Measurements from ENCODE around the gene PSG2. TPM values are rescaled to one million over a fixed set of nuclear protein-coding genes. Genes with fewer than 3 reads are reported as not detected.
"Not testable (repeated sequence)": the region's sequence is repeated elsewhere in the genome, so short reads cannot be mapped to it uniquely, and the experiment has no call there.

PSG2 gene
- total RNA-seq, result not detected in 2 replicates

GRCh38 chr19:43082601-43083000 is at the start of gene PSG2:
Gene PSG2, minus strand, starts transcription at chr19:43082701. Its CDS starts 132 bp downstream, at chr19:43082569.
- H3K36me3 Mint-ChIP-seq (ENCODE audit: low read depth); H3K27ac Mint-ChIP-seq; intact Hi-C loops (cut with micrococcal nuclease); H3K9me3 Mint-ChIP-seq; ATAC-seq (ENCODE audit: low read depth); DNase-seq; H3K27me3 Mint-ChIP-seq; H3K4me3 Mint-ChIP-seq; POLR2A ChIA-PET; CTCF ChIA-PET; H3K4me1 Mint-ChIP-seq: not testable (repeated sequence)

- H3K27ac Mint-ChIP-seq; H3K9me3 Mint-ChIP-seq; H3K4me3 Mint-ChIP-seq; CTCF ChIA-PET; H3K36me3 Mint-ChIP-seq (ENCODE audit: low read depth); H3K27me3 Mint-ChIP-seq; POLR2A ChIA-PET; H3K4me1 Mint-ChIP-seq; intact Hi-C loops (cut with micrococcal nuclease); ATAC-seq (ENCODE audit: low read depth); DNase-seq: not testable (repeated sequence)
Measured at GRCh38 chr19:43131281-43131842, 48.9 kb upstream of the PSG2 start.

GRCh38 chr19:43129197-43129596 is 46.7 kb upstream of the PSG2 start:
- H3K27ac Mint-ChIP-seq; H3K36me3 Mint-ChIP-seq (ENCODE audit: low read depth); H3K27me3 Mint-ChIP-seq; H3K4me3 Mint-ChIP-seq; DNase-seq; H3K4me1 Mint-ChIP-seq; intact Hi-C loops (cut with micrococcal nuclease); POLR2A ChIA-PET; H3K9me3 Mint-ChIP-seq; CTCF ChIA-PET; ATAC-seq (ENCODE audit: low read depth): not testable (repeated sequence)

- H3K27ac Mint-ChIP-seq; H3K4me1 Mint-ChIP-seq; CTCF ChIA-PET; DNase-seq; H3K9me3 Mint-ChIP-seq; ATAC-seq (ENCODE audit: low read depth); H3K27me3 Mint-ChIP-seq; intact Hi-C loops (cut with micrococcal nuclease); H3K4me3 Mint-ChIP-seq; POLR2A ChIA-PET; H3K36me3 Mint-ChIP-seq (ENCODE audit: low read depth): not testable (repeated sequence)
Measured at GRCh38 chr19:43127336-43127735, 44.8 kb upstream of the PSG2 start.

DNA sequence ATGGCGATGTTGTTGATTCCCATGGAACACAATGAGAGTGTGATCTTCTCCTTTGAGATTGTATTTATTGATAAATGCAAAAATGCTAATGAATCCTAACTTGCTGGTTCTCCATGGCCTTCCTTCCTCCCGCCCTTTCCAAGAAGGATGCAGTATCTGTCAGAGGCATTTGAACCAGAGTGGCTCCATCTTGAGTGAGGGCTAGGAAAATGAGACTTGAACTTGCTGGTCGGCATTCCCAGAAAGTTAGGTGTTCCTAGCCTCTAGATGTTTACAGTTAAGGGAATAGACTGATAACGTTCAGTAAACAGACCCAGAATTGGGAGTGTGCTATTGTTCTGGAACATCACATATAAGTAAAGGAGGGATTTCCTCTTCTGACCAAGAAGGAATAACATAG is 44.2 kb upstream of the PSG2 start:
- no peaks in the 10 kb centered on the region for H3K4me1 Mint-ChIP-seq
- no peaks in the 10 kb centered on the region for H3K27me3 Mint-ChIP-seq
- H3K4me3 Mint-ChIP-seq, result no peak overlapping the region
- peaks cover 7% of the 10 kb centered on the region for H3K9me3 Mint-ChIP-seq
- no peak for DNase-seq
- POLR2A ChIA-PET, result no interaction called here
- CTCF ChIA-PET, result no interaction called here
- no peaks in the 10 kb centered on the region for H3K36me3 Mint-ChIP-seq (ENCODE audit: low read depth)
- no peak overlapping the region for H3K27ac Mint-ChIP-seq
- TF ChIP-seq, protein P1, sequence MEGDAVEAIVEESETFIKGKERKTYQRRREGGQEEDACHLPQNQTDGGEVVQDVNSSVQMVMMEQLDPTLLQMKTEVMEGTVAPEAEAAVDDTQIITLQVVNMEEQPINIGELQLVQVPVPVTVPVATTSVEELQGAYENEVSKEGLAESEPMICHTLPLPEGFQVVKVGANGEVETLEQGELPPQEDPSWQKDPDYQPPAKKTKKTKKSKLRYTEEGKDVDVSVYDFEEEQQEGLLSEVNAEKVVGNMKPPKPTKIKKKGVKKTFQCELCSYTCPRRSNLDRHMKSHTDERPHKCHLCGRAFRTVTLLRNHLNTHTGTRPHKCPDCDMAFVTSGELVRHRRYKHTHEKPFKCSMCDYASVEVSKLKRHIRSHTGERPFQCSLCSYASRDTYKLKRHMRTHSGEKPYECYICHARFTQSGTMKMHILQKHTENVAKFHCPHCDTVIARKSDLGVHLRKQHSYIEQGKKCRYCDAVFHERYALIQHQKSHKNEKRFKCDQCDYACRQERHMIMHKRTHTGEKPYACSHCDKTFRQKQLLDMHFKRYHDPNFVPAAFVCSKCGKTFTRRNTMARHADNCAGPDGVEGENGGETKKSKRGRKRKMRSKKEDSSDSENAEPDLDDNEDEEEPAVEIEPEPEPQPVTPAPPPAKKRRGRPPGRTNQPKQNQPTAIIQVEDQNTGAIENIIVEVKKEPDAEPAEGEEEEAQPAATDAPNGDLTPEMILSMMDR (IDR thresholded peaks at IDR 0.05), result no peak
- ATAC-seq (ENCODE audit: low read depth), result no peak
- intact Hi-C loops (cut with micrococcal nuclease), result no loop called here

DNA sequence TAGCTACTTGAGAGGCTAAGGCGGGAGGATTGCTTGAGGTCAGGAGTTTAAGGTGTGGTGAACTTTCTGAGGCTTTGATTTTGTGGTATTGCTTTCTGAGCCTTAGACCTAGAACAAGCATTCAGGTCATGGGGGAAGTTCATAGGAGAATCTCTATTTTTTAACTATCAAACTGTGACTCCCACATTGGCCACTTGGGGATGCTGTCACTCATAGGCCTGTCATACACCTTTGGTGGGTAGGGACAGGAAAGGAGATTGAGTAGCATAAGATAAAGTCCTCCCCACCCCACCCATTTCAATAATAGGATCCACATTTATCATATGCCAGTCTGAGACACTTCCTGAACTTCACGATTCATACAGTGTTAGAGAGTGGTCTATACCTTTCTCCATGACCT is 41.9 kb upstream of the PSG2 start:
- H3K36me3 Mint-ChIP-seq (ENCODE audit: low read depth), result no peaks in the 10 kb centered on the region
- intact Hi-C loops (cut with micrococcal nuclease), result no loop called here
- H3K4me1 Mint-ChIP-seq, result no peaks in the 10 kb centered on the region
- CTCF ChIA-PET, result no interaction called here
- no peak overlapping the region for H3K27ac Mint-ChIP-seq
- DNase-seq, result no peak
- H3K27me3 Mint-ChIP-seq, result no peaks in the 10 kb centered on the region
- no peak for ATAC-seq (ENCODE audit: low read depth)
- peaks cover 7% of the 10 kb centered on the region for H3K9me3 Mint-ChIP-seq
- TF ChIP-seq, protein P1 (IDR thresholded peaks at IDR 0.05), result no peak
- H3K4me3 Mint-ChIP-seq, result no peak overlapping the region
- POLR2A ChIA-PET, result no interaction called here

DNA sequence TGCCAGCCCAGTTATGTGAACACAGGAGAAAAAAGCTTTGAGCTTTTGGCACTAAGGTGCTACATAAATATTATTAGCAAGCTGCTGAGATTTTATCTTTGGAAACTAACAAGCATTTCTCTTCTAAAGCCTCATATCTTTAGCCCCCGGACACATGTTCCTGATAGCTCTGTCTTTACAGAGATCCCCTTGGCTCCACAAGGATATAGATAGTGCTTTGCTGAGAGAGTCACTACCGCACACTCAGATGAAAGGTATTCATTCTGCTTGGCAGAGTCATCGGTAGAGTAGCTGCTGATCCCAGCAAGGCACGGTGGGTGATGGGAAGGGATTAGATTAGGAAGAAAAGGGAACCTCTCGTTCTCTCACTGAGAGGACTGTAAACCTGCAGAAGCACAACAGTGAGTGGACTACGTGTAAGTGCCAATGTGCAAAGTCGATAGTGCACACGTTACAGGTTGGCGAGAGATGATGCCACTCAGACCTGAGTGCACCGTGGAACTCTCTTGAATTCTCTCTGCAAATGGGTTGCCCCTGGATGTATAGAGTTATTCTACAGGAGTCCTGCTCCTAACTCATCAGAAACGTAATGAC is 38.0 kb upstream of the PSG2 start:
- H3K36me3 Mint-ChIP-seq (ENCODE audit: low read depth); H3K27ac Mint-ChIP-seq: not testable (repeated sequence)

DNA sequence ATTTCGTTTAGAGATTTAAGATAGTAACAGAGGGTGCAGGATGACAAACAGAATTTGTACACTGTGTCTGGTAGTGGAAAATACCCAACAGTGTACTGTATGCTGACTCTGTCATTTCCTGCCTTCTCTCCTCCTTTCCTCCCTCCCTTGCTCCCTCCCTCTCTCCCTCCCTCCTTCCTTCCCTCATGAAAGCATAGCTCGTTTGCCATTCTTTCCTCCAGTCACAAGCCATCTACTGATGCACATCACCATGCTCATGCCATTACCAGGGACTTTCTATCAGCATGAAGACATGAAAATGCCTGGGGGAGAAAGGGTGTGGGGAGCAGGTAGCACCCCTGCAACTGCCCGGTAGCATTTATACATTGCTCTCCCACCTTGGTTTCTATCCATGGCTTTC is 37.0 kb upstream of the PSG2 start:
- ATAC-seq (ENCODE audit: low read depth); DNase-seq; H3K36me3 Mint-ChIP-seq (ENCODE audit: low read depth); H3K4me1 Mint-ChIP-seq; intact Hi-C loops (cut with micrococcal nuclease); H3K27me3 Mint-ChIP-seq; H3K4me3 Mint-ChIP-seq; CTCF ChIA-PET; POLR2A ChIA-PET; H3K27ac Mint-ChIP-seq: not testable (repeated sequence)
- peaks cover 22% of the 10 kb centered on the region for H3K9me3 Mint-ChIP-seq

More for the DNA sequence above, 38.0 kb upstream of the PSG2 start:
- H3K27me3 Mint-ChIP-seq; POLR2A ChIA-PET; ATAC-seq (ENCODE audit: low read depth); CTCF ChIA-PET; H3K4me3 Mint-ChIP-seq; DNase-seq; H3K4me1 Mint-ChIP-seq; intact Hi-C loops (cut with micrococcal nuclease): not testable (repeated sequence)
- peaks cover 17% of the 10 kb centered on the region for H3K9me3 Mint-ChIP-seq

- not testable (repeated sequence) for H3K27me3 Mint-ChIP-seq
- H3K9me3 Mint-ChIP-seq, result peaks cover 30% of the 10 kb centered on the region
Measured at GRCh38 chr19:43116421-43116820, 33.9 kb upstream of the PSG2 start.

GRCh38 chr19:43115548-43115947 is 33.0 kb upstream of the PSG2 start:
- CTCF ChIA-PET; H3K4me1 Mint-ChIP-seq; H3K36me3 Mint-ChIP-seq (ENCODE audit: low read depth); intact Hi-C loops (cut with micrococcal nuclease); H3K27ac Mint-ChIP-seq; H3K27me3 Mint-ChIP-seq; H3K4me3 Mint-ChIP-seq; POLR2A ChIA-PET; DNase-seq; ATAC-seq (ENCODE audit: low read depth): not testable (repeated sequence)
- H3K9me3 Mint-ChIP-seq, result peaks cover 29% of the 10 kb centered on the region

More at GRCh38 chr19:43116421-43116820, 33.9 kb upstream of the PSG2 start:
- CTCF ChIA-PET; H3K4me1 Mint-ChIP-seq; H3K36me3 Mint-ChIP-seq (ENCODE audit: low read depth); POLR2A ChIA-PET; intact Hi-C loops (cut with micrococcal nuclease); DNase-seq; H3K4me3 Mint-ChIP-seq; H3K27ac Mint-ChIP-seq; ATAC-seq (ENCODE audit: low read depth): not testable (repeated sequence)

DNA sequence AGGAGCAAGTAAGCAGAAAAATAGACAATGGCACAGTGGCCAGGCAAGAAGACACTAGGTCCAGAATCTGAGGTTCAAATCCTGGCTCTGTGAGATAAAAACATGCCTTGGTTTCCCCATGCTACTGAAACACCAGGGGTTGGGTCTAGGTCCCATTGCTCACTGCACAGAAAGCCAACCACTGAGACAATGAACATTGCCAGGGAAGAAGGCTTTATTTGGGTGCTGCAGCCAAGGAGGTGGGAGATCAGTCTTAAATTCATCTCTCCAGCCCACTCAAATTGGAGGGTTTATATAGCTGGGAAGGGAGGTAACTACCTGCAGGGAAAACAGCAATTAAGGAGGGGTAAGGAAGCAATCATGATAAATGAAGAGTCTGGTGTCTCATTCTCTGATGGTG is 32.6 kb upstream of the PSG2 start:
- intact Hi-C loops (cut with micrococcal nuclease), result not testable (repeated sequence)

More for the DNA sequence above, 32.6 kb upstream of the PSG2 start:
- ATAC-seq (ENCODE audit: low read depth); DNase-seq; H3K4me3 Mint-ChIP-seq; CTCF ChIA-PET; POLR2A ChIA-PET; H3K4me1 Mint-ChIP-seq; H3K36me3 Mint-ChIP-seq (ENCODE audit: low read depth); H3K27ac Mint-ChIP-seq; H3K27me3 Mint-ChIP-seq: not testable (repeated sequence)
- H3K9me3 Mint-ChIP-seq, result peaks cover 28% of the 10 kb centered on the region
